Stimulated activated CD8-positive, alpha-beta memory T cell treated with anti-CD3 and anti-CD28 coated beads, Interleukin-12 subunit alpha, Interleukin-12 subunit beta, amount 100 ng/mL, for 24 hours (primary cell): ENCODE results near the gene PXDN.

Experiments
- DNase-seq: peaks from one replicate; pipeline ENCODE4 v3.0.0-alpha.2; 2020; ENCODE audit errors: extremely low read depth

PXDN gene

GRCh38 chr2:1648241-1649102, 95.8 kb downstream of the PXDN start:
- DNase-seq = no peak

- DNase-seq = no peak
Measured at GRCh38 chr2:1647417-1648240, 96.7 kb downstream of the PXDN start.

GRCh38 chr2:1645761-1646476, 98.4 kb downstream of the PXDN start:
- DNase-seq = no peak

GRCh38 chr2:1644427-1644826, 99.9 kb downstream of the PXDN start:
- DNase-seq = no peak

GRCh38 chr2:1642993-1643619, 101.2 kb downstream of the PXDN start:
- DNase-seq = no peak

GRCh38 chr2:1642066-1642861, 102.1 kb downstream of the PXDN start:
- no peak for DNase-seq

GRCh38 chr2:1641523-1641922, 102.8 kb downstream of the PXDN start:
- no peak for DNase-seq

GRCh38 chr2:1640301-1641135, 103.8 kb downstream of the PXDN start:
- DNase-seq = no peak

GRCh38 chr2:1639086-1639858, 105.0 kb downstream of the PXDN start:
- no peak for DNase-seq

GRCh38 chr2:1638281-1638860, 105.9 kb downstream of the PXDN start:
- DNase-seq = no peak

- DNase-seq = no peak
Measured at GRCh38 chr2:1636791-1637415, 107.4 kb downstream of the PXDN start.

GRCh38 chr2:1635823-1636222, 108.5 kb downstream of the PXDN start:
- DNase-seq = no peak

- DNase-seq = no peak
Measured at GRCh38 chr2:1634681-1635341, 109.5 kb downstream of the PXDN start.

GRCh38 chr2:1633936-1634587, 110.3 kb downstream of the PXDN start:
- no peak for DNase-seq

GRCh38 chr2:1633092-1633671, 111.1 kb downstream of the PXDN start:
- no peak for DNase-seq

- DNase-seq = no peak
Measured at GRCh38 chr2:1632510-1632909, 111.8 kb downstream of the PXDN start.

- DNase-seq = no peak
Measured at GRCh38 chr2:1632002-1632348, 112.3 kb downstream of the PXDN start.
